IPS-15b (cell line): Measurements from ENCODE around the gene FLNB.
"Not testable (repeated sequence)": the region's sequence is repeated elsewhere in the genome, so short reads cannot be mapped to it uniquely, and the experiment has no call there.

Experiments
- H3K27me3 ChIP-seq: one replicate; pipeline ENCODE4 v1.6.1; 2013; ENCODE audit warnings: low read length; ENCODE audit not compliant: control insufficient read depth, insufficient read depth
- H3K36me3 ChIP-seq: one replicate; pipeline ENCODE4 v1.6.1; 2013; ENCODE audit warnings: low read length; ENCODE audit not compliant: control insufficient read depth, insufficient read depth
- H3K4me1 ChIP-seq: one replicate; pipeline ENCODE4 v1.6.1; 2013; ENCODE audit warnings: mild to moderate bottlenecking, low read length; ENCODE audit not compliant: control insufficient read depth, insufficient read depth
- H3K4me3 ChIP-seq: one replicate; pipeline ENCODE4 v1.5.1; 2013; ENCODE audit warnings: low read depth, low read length
- H3K9ac ChIP-seq: one replicate; pipeline ENCODE4 v1.6.1; 2013; ENCODE audit warnings: low read depth, mild to moderate bottlenecking, low read length
- H3K9me3 ChIP-seq: one replicate; pipeline ENCODE4 v1.6.1; 2013; ENCODE audit warnings: mild to moderate bottlenecking, low read length; ENCODE audit not compliant: control insufficient read depth, insufficient read depth

Gene FLNB

DNA sequence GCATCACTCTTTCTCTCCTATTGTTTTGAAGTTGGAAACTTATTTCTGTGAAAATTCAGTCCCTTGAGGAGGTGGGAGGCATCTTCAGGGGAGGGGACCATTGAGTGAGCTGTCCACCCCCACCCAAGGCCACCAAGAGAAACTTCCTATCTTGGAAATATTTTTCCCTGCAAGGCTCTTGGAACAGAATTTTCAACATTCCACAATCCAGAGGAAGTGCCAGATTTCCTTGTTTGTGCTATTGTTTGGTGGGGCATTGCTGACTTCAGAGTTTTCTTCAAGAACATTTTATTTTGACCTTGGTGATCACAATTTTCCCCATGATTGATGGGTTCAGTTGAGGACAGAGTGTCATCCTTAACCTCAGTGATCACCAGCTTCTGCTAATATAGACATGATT, 190.6 kb downstream of the FLNB start:
- no peaks in the 10 kb centered on the region for H3K4me1 ChIP-seq
- no peak overlapping the region for H3K9ac ChIP-seq
- H3K36me3 ChIP-seq = no peaks in the 10 kb centered on the region
- H3K9me3 ChIP-seq = no peaks in the 10 kb centered on the region
- no peaks in the 10 kb centered on the region for H3K27me3 ChIP-seq
- no peak overlapping the region for H3K4me3 ChIP-seq

DNA sequence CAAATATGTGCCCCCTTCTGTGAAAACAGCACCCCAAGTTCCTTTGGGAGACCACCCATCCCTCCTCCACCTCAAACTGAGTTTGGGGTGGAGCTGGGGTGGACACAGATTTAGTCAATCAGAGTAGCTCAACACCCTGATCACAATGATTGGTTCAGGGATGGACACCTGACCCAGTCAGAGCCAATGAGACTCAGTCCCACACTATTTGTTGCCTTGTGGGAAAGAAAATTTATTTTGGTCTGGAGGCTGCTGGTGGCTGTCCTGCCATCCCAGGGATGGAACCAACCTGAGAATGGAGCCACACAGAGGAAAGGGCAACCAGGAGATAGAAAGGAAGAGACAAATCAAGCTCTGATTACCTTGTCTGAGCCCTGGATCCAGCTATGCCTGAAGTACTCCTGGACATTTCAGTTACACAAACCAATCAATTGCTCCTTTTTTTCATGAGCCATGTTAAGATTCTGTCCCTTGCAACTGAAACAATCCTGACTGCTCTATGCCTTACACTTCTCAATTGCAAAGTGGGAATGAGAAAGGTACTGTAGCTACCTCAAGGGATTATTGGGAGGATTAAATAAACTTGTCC, 192.0 kb downstream of the FLNB start:
- no peaks in the 10 kb centered on the region for H3K27me3 ChIP-seq
- no peaks in the 10 kb centered on the region for H3K9me3 ChIP-seq
- no peak overlapping the region for H3K9ac ChIP-seq
- H3K36me3 ChIP-seq = no peaks in the 10 kb centered on the region
- H3K4me1 ChIP-seq = no peaks in the 10 kb centered on the region
- no peak overlapping the region for H3K4me3 ChIP-seq

DNA sequence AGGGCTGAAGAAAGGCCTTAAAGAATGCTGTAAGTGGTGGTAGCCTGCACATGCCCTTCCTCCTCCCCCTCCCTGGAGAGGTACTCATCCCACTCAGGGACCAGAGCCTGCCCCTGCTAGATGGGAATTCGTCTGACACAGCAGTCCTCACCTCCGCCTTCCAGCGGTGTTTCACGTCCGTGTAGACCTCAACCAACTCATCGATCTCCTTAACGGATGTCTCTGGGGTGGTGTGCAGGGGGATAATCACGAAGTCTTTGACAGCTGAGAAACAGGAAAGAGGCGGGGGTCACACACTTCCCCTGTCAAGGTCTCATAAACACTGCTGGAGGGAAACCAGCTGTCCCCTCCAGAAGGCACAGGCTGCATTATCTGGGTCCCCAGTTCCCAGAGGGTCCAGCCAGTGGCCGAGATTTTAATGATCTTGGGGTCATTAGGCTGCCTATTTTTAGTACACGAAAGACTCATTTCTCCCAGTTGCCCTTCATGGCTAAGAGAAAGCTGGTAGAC, 192.7 kb downstream of the FLNB start:
- Histone ChIP-seq H3K9me3 (no peaks in the 10 kb centered on the region), H3K27me3 (no peaks in the 10 kb centered on the region), H3K36me3 (no peaks in the 10 kb centered on the region), H3K4me3 (no peak overlapping the region), H3K9ac (no peak overlapping the region), H3K4me1 (no peaks in the 10 kb centered on the region)

DNA sequence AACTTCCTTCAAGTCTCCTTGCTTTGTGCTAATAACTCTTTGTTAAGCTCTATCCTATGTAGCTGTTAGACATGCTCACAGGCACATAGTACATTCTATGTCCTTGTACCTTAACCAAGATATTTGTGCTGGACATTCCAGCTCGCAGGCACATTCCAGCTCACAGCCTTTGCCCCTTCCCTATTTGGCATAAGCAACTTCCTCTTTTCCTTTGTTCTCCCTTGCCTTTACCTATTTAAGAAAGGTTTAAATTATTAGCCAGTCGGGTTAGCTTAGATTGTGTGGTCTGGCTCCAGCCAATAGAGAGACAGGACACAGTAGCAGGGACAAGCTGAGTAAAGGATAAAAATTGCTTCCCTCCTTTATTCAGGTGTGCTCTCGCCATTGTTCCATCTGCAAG, 193.2 kb downstream of the FLNB start:
- H3K27me3 ChIP-seq, H3K4me3 ChIP-seq, H3K9me3 ChIP-seq, H3K4me1 ChIP-seq, H3K9ac ChIP-seq, H3K36me3 ChIP-seq: not testable (repeated sequence)

DNA sequence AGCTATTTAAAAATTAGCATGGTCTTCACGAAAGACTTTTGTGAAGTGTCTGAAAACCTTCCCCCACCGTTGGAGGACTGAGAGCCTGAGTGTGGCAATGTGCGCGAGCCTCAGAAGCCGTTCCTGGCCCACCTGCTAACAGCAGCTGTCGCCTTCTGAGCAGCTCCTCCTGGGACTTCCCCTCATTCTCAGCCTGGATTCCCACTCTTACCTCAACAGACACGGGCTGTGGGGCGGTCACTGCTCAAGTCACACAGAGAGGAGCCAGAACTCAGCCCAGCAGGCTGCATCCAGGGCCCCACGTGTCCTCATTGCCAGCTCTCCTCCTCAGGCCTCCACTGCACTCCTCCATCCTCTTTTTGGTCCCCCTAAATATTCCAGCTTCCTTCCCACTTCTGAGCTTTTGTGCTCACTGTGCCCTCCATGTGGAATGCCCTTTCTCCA, 194.7 kb downstream of the FLNB start:
- H3K9ac ChIP-seq = no peak overlapping the region
- H3K4me3 ChIP-seq = no peak overlapping the region
- H3K4me1 ChIP-seq = no peaks in the 10 kb centered on the region
- H3K36me3 ChIP-seq = no peaks in the 10 kb centered on the region
- H3K9me3 ChIP-seq = no peaks in the 10 kb centered on the region
- H3K27me3 ChIP-seq = no peaks in the 10 kb centered on the region

DNA sequence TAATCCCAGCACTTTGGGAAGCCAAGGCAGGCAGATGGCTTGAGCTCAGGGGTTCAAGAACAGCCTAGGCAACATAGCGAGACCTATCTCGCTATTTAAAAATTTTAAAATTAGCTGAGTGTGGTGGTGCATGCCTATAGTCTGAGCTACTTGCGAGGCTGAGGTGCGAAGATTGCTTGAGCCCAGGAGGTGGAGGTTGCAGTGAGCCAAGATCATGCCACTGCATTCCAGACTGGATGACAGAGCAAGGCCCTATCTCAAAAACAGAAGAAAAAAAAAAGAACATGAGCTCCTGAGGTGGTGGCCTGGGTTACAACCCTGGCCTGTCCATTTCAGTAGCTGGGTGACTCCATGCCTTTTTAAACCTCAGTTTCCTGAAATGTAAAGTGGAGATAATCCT, 195.3 kb downstream of the FLNB start:
- H3K9ac ChIP-seq = no peak overlapping the region
- H3K9me3 ChIP-seq = no peaks in the 10 kb centered on the region
- H3K27me3 ChIP-seq = no peaks in the 10 kb centered on the region
- H3K36me3 ChIP-seq = no peaks in the 10 kb centered on the region
- no peaks in the 10 kb centered on the region for H3K4me1 ChIP-seq
- H3K4me3 ChIP-seq = no peak overlapping the region

DNA sequence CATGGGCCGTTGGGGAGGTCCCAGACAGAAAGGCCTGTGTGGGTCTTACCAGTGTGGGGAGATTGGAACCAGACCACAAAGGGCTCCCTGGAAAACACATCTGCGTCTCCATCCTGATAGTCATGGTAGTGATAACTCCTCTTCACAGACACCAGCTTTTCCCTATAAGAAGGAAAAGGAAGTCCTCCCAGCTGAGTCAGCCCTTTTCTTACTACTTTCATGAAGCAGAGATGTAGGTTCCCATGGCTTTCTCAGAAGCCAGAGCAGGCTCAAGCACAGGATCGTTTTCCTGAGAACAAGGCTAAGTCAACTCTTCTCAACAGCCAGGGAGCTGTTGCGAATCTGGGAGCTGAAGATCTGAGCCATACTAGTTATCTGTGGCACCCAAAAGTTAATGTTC, 196.5 kb downstream of the FLNB start:
- Histone ChIP-seq H3K4me1 (no peaks in the 10 kb centered on the region), H3K36me3 (no peaks in the 10 kb centered on the region), H3K9ac (no peak overlapping the region), H3K9me3 (no peaks in the 10 kb centered on the region), H3K27me3 (no peaks in the 10 kb centered on the region), H3K4me3 (no peak overlapping the region)

DNA sequence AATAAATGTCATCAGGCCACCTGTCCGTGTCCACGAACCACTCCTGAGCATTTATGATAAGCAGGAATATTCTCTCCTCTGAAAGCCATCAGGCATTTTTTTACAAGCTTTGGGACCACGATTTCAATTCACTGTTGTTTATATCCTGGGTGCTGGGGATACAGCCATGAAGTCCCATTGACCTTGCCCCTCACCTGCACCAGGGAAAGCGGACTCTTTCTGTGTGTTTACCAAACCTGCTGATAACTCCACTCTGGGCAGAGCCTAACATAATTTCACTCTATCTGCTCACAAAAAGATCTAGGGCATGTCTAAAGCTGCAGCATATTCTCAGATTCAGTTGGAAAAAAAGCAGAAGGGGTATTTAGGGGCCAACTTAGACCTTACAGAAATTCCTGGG, 197.8 kb downstream of the FLNB start:
- H3K36me3 ChIP-seq = no peaks in the 10 kb centered on the region

DNA sequence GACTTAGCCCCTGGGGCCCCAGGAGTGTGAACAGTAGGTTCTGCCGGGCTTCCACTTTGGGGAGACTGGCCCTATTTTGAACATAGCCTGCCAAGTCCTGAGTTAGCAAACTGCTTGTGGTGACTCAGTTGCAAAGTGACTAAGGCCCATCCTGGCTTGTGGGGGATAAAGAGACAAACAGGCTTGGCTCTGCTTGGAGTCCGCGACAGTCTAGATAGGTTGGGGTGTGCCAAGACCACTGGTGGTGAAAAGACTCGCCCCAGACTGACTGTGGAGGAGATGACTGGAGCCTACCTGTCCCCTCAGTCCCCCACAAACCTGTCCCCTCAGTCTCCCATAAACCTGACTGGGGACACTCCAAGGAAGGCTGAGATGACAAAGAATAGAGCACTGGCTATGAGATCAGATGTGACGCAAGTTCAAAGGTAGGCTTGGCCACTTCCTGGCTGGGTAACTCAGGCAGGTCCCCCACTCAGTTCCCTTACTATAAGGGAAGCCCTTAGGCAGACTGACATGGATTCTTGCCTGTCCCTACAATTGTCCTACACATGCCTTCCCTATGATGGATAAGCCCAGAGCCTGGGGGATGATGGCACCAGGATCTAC, 198.3 kb downstream of the FLNB start:
- no peak overlapping the region for H3K9ac ChIP-seq
- H3K27me3 ChIP-seq = no peaks in the 10 kb centered on the region

More for the DNA sequence above, 197.8 kb downstream of the FLNB start:
- H3K9me3 ChIP-seq = no peaks in the 10 kb centered on the region
- H3K4me3 ChIP-seq = no peak overlapping the region
- H3K27me3 ChIP-seq = no peaks in the 10 kb centered on the region
- no peak overlapping the region for H3K9ac ChIP-seq
- no peaks in the 10 kb centered on the region for H3K4me1 ChIP-seq

DNA sequence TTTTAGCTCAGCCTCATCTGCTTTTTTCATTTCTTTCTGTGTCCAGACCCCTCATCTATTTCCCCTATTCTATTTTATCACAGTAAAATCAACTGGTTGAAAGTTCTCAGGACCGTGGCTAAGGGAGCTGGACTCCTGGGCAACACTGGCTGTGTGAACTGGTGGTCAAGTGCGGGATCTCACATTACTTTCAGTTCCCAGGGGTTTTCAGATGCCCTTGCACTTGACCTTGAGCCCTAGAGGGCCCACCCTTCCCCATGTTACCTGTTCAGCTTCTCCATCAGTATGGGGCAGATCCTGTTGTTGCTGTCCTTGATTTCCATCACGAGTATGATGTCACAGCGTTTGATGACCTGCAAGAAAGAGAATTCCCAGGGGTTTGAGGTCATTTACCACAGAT, 199.7 kb downstream of the FLNB start:
- H3K9ac ChIP-seq = no peak overlapping the region
- no peaks in the 10 kb centered on the region for H3K36me3 ChIP-seq
- H3K4me3 ChIP-seq = no peak overlapping the region
- no peaks in the 10 kb centered on the region for H3K4me1 ChIP-seq
- no peaks in the 10 kb centered on the region for H3K27me3 ChIP-seq
- no peaks in the 10 kb centered on the region for H3K9me3 ChIP-seq

More for the DNA sequence above, 198.3 kb downstream of the FLNB start:
- H3K36me3 ChIP-seq = no peaks in the 10 kb centered on the region
- H3K9me3 ChIP-seq = no peaks in the 10 kb centered on the region
- no peak overlapping the region for H3K4me3 ChIP-seq
- H3K4me1 ChIP-seq = no peaks in the 10 kb centered on the region

DNA sequence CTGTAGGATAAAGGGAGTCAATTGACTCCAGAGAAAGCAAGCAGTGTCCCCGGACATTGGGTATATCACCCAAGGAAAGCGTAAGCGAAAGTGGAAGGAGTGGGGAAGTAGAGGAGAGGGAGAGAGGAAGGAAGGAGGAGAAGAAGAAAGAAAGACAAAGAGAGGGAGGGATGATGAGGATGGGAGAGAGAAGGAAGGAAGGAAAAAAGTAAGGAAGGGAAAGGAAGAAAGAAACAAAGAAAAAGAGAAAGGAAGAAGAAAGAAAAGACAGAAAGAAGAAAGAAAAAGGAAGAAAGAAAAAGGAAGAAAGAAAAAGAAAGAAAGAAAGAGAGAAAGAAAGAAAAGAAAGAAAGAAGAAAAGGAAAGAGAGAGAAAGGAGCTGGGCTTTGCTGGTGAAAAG, 201.7 kb downstream of the FLNB start:
- Histone ChIP-seq H3K9ac (no peak overlapping the region), H3K36me3 (no peaks in the 10 kb centered on the region), H3K4me1 (no peaks in the 10 kb centered on the region), H3K4me3 (no peak overlapping the region), H3K27me3 (no peaks in the 10 kb centered on the region), H3K9me3 (no peaks in the 10 kb centered on the region)

DNA sequence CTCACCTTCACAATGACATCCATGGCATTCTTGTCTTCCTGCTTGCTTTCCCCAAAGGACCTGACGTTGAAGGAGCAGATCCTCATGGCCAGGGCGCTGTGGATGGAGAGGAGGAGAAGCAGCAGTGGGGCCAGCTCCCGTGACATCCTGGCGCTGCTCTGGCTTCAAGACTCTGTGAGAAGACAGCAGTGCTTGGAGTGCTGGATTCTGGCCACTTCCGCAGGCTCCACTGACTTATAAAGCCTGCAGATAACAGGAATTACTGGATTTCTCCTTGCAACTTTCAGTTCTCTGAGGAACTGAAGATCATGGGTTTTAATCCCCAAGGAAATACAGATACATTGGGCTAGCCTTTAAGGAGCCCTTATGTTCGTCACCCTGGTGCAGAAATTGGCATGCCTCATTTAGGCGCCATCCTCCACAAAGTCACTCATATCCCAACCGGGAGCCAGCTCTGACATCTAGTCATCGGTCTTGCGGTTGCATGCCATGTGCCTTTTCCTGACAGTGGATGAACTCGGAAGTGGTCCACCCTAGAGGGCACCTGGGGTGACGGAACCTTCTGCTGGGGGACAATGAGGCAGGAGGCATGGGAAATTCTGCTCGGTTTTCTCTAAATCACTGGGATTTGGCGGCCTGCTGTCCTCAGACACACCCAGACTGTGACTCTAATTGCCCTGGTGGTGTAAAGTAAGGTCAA, 202.7 kb downstream of the FLNB start, which contains the start of gene DNASE1L3:
Gene DNASE1L3 (minus strand): TSS at position 212 of the 700 bp plus-strand sequence. CDS start 66 bp downstream, at position 146.
- Histone ChIP-seq H3K4me1 (no peaks in the 10 kb centered on the region), H3K4me3 (no peak within 1 kb of the TSS), H3K9me3 (no peaks in the 10 kb centered on the region), H3K9ac (no peak within 1 kb of the TSS), H3K27me3 (no peaks in the 10 kb centered on the region), H3K36me3 (no peaks in the 10 kb centered on the region)
